Stimulated activated naive CD4-positive, alpha-beta T cell treated with Interleukin-2 at 50 U/mL for 16 hours (primary cell): ENCODE results near the gene SCUBE3.

ENCODE experiments used
- DNase-seq: peaks from one replicate; lab custom pipeline; 2025; lab: John Stamatoyannopoulos, UW

Gene SCUBE3

GRCh38 chr6:35213298-35213791, 411 bp upstream of the SCUBE3 start:
- no peak for DNase-seq

GRCh38 chr6:35214869-35215664, 1.3 kb downstream of the SCUBE3 start:
- no peak for DNase-seq

- DNase-seq, result no peak
Measured at GRCh38 chr6:35215665-35216411, 2.1 kb downstream of the SCUBE3 start.

GRCh38 chr6:35216412-35216732, 2.6 kb downstream of the SCUBE3 start:
- no peak for DNase-seq

- DNase-seq, result no peak
Measured at GRCh38 chr6:35216851-35217811, 3.4 kb downstream of the SCUBE3 start.

DNA sequence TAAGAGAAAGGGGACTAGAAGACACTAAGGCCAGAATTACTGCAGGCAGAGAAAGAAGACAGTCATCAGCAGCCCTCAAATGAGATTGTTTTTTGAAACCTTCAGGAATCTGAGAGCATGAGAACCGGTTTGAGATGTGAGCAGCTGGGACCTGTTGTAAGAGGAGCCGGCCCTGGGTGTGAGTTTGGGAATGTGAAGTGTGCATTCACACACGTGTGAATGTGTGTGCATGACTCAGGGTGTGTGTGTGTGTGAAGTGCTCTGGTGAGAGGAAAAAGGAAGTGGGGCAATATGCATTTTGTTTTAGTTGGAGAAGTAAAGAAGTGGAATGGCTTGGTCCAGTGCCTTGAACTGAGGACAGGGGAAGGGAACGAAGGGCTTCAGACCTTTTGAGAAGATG, 4.3 kb downstream of the SCUBE3 start:
- no peak for DNase-seq

- DNase-seq, result no peak
Measured at GRCh38 chr6:35218456-35218855, 4.7 kb downstream of the SCUBE3 start.

DNA sequence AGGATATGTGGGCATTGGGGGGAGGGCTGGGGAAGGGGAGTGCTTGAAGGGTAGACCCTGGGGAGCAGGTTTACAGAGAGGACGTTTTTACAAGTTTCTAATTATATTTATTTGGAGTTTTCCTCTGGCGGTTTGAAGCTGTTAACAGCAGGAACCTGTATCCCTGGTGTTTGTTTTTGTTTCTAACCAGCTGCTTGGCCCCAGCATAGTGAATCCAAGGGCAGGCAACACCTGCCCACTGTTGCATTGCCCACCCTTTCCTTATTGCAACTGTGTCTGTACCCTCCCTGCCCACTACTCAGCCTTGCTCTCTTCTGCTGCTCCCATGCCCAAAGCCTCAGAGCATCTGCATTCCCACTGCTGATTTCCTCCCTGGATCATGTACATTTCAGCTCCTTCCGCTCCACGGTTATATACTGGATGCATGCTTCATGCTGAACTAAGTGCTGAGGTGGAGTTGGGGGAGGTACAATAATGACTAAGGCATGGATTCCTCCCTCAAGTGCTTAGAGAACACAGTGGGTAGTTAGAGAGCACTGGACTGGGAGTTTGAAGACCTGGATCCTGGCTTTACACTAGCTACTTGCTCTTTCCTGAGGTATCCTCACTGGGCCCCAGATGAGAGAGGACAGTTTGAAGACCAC, 6.0 kb downstream of the SCUBE3 start:
- no peak for DNase-seq

DNA sequence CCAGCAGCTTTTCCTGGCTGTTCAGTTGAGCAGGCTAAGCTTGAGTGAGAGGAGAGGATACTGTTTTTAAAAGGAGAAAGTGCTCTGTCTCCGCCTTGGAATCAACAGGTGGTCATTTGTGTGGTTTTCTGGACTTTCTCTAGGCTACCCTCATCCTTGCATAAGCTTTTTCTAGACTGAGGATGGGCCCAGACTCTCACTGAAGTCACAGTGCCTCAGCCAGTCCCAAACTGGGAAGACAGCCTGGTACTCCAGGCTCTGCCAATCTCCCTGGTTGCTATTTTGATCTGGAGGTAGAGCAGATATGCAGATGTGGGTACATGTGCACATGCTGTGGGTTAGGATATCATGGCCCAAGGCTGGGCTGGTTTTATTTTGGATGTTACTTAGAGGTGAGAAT, 7.0 kb downstream of the SCUBE3 start:
- DNase-seq, result no peak

DNA sequence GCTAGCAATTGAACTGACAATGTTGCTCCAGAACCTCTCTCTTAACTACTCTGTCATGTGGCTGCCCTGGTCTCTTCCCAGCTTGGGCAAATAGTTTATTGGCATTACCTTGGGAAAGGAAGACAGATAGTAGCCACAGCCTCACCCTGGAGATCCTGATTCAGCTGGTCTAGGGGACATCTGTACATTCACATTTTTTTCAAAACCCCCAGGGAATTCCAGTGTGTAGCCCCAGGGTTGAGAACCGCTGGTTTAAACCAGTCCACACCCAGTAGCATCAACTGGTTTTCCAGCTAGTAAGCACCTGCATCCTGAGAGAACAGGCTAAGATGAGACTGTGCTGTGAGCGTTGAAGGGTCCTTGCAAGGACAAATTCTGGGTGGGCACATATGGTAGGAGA, 9.6 kb downstream of the SCUBE3 start:
- no peak for DNase-seq

DNA sequence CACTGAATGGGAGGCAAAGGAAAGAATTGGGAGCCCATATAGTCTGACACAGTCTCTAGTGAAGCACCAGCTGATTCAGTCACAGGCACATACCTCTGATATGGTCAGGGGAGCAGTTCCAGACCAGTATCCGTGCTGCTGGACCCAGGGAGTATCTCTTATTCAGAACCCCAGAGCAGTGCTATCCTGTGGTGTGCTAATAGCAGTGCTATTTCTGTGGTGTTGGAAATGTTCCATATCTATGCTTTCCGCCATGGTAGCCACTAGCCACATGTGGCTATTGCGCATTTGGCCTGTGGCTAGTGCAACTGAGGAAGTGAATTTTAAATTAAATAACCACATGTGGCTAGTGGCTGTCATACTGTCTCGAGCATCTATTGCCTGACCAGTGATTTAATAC, 11.0 kb downstream of the SCUBE3 start:
- DNase-seq, result no peak

GRCh38 chr6:35228481-35228880, 14.7 kb downstream of the SCUBE3 start:
- DNase-seq, result no peak

DNA sequence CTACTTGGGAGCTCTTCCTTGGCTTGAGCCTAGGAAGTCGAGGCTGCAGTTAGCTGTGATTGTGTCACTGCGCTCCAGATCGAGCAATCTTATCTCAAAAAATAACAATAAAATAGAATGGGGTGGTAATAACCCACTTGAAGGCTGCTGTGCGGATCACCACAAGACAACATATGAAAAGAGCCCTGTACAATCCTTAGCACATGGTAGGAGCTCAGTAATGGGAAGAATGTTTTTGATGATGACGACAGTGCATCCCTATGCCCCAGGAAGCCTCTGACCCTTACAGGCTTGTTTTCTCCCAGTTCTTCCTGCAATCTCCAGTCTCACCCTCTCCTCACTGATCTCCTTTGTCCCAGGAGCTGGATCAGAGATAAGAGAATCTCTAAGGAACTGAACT, 15.5 kb downstream of the SCUBE3 start:
- no peak for DNase-seq

- DNase-seq, result no peak
Measured at GRCh38 chr6:35230498-35230897, 16.7 kb downstream of the SCUBE3 start.

GRCh38 chr6:35230950-35231349, 17.2 kb downstream of the SCUBE3 start:
- DNase-seq, result no peak

DNA sequence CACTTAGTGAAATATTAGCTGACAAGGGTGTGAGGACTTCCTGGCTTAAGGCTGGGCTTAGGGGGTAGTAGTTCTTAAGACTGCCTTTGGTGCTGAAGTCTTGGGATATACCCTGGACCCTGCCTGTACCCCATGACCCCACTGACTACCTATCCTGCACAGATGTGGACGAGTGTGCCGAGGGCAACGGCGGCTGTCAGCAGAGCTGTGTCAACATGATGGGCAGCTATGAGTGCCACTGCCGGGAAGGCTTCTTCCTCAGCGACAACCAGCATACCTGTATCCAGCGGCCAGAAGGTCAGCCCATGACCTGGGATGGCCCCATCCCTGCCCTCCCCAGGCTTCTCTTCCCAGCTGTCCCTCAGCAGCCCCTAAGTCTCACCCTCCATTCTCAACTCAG, 17.8 kb downstream of the SCUBE3 start:
- DNase-seq, result no peak

DNA sequence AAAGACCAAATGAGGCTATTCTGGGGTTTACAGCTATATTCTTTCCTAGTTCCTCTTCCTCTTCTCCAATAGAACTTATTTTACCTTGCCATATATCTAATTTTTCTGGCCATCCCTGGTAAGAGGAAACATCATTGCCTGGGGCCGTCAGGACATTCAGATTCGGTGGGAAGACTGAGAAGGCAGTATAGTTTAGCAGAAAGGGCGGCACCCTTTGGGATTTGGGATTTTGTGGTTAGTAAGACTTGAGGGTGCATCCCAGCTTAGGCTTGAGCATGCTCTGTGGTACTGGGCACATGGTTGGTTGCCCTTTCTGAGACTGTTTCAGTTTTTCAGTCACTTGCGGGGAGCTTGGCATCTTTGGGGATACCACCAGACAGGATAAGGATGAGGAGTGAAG, 21.1 kb downstream of the SCUBE3 start:
- DNase-seq, result no peak

DNA sequence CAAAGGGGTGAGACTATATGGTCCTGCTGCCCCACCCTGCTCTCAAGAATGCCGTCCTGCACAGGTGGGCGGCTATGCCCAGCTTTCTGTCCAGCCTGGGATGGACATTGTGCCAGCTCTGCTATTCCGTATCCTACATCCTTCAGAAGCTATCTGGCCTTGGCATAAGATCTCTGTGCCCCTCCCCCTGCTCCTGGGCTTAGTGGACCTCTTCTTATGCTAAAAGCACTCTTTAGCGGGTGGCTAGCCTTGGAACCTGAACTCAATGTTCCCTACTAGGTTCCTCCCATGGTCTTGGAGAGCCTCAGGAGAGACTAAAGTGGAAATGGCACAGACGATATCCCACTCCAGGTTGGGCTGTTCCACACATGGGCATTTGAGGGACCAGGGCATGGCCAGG, 22.5 kb downstream of the SCUBE3 start:
- no peak for DNase-seq

GRCh38 chr6:35237476-35237875, 23.7 kb downstream of the SCUBE3 start:
- DNase-seq, result no peak

DNA sequence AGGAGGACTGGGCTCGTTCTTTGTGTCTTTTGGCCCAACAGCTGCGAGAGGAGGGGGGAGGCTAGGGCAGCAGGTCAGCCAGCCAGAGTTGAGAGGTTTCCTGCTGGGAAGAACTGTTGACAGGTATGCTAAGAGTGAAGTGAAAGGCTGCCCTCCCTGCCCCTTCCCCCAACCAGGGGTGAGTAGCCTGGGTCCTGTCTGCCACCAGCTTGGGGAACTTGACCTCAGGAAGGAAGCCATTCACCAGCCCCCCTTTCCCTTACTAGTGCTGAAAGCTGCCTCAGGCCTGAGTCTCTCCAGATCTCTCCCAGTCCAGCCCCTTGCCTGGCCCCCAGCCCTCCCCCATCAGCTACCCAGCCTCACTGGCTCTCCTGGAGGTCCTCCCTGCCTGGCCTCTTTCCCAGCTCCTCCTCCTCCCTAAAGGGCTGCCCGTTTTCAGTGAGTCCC, 25.1 kb downstream of the SCUBE3 start:
- no peak for DNase-seq

- DNase-seq, result no peak
Measured at GRCh38 chr6:35239581-35239980, 25.8 kb downstream of the SCUBE3 start.
